Activated T-cell treated with anti-CD3 and anti-CD28 coated beads, Interleukin-2, amount 50 U/mL, for 24 hours (primary cell): ENCODE measurements around the gene TAF3.

Experiments used
- DNase-seq: peaks from one replicate; pipeline ENCODE4 v3.0.0-alpha.2; 2020
- H3K27ac Mint-ChIP-seq: 2 replicates; pipeline ENCODE4 v1.8.0; 2020; ENCODE audit warnings: mild to moderate bottlenecking, mixed read lengths
- H3K27me3 Mint-ChIP-seq: 2 replicates; pipeline ENCODE4 v1.8.0; 2020; ENCODE audit warnings: mixed read lengths
- H3K36me3 Mint-ChIP-seq: 2 replicates; pipeline ENCODE4 v1.8.0; 2020; ENCODE audit warnings: low read depth, mixed read lengths
- H3K4me1 Mint-ChIP-seq: 2 replicates; pipeline ENCODE4 v1.8.0; 2020; ENCODE audit warnings: low read depth, mixed read lengths
- H3K4me3 Mint-ChIP-seq: 2 replicates; pipeline ENCODE4 v1.8.0; 2020; ENCODE audit warnings: mild to moderate bottlenecking, moderate library complexity, mixed read lengths
- H3K9me3 Mint-ChIP-seq: 2 replicates; pipeline ENCODE4 v1.8.0; 2020; ENCODE audit warnings: mixed read lengths

The TAF3 gene

GRCh38 chr10:7915923-7916536 is 97.7 kb downstream of the TAF3 start:
- Mint-ChIP-seq H3K27ac (no peak overlapping the region), H3K4me3 (no peak overlapping the region), H3K9me3 (no peaks in the 10 kb centered on the region), H3K27me3 (no peaks in the 10 kb centered on the region), H3K36me3 (peaks cover 3% of the 10 kb centered on the region), H3K4me1 (peaks cover 19% of the 10 kb centered on the region)
- no peak for DNase-seq

- Mint-ChIP-seq H3K36me3 (peaks cover 3% of the 10 kb centered on the region), H3K4me3 (no peak overlapping the region), H3K4me1 (peaks cover 13% of the 10 kb centered on the region), H3K27ac (no peak overlapping the region), H3K27me3 (no peaks in the 10 kb centered on the region), H3K9me3 (no peaks in the 10 kb centered on the region)
- DNase-seq = no peak
Observed at GRCh38 chr10:7917736-7918135, 99.4 kb downstream of the TAF3 start.

- H3K36me3 Mint-ChIP-seq = no peaks in the 10 kb centered on the region
- no peaks in the 10 kb centered on the region for H3K9me3 Mint-ChIP-seq
- H3K27me3 Mint-ChIP-seq = no peaks in the 10 kb centered on the region
- H3K4me1 Mint-ChIP-seq = peaks cover 15% of the 10 kb centered on the region
- H3K4me3 Mint-ChIP-seq = no peak overlapping the region
- H3K27ac Mint-ChIP-seq = no peak overlapping the region
- no peak for DNase-seq
Observed at GRCh38 chr10:7922707-7923106, 104.4 kb downstream of the TAF3 start.

GRCh38 chr10:7928536-7928935 is 110.2 kb downstream of the TAF3 start:
- Mint-ChIP-seq H3K27me3 (no peaks in the 10 kb centered on the region), H3K36me3 (peaks cover 7% of the 10 kb centered on the region), H3K4me1 (peaks cover 22% of the 10 kb centered on the region), H3K27ac (no peak overlapping the region), H3K4me3 (no peak overlapping the region), H3K9me3 (no peaks in the 10 kb centered on the region)
- DNase-seq = no peak

- Mint-ChIP-seq H3K27ac (no peak overlapping the region), H3K36me3 (peaks cover 33% of the 10 kb centered on the region), H3K4me1 (peaks cover 15% of the 10 kb centered on the region), H3K27me3 (no peaks in the 10 kb centered on the region), H3K4me3 (no peak overlapping the region), H3K9me3 (peaks cover 19% of the 10 kb centered on the region)
- no peak for DNase-seq
Observed at GRCh38 chr10:7932301-7933036, 114.2 kb downstream of the TAF3 start.

GRCh38 chr10:7933262-7933661 is 115.0 kb downstream of the TAF3 start:
- H3K4me3 Mint-ChIP-seq = no peak overlapping the region
- H3K27ac Mint-ChIP-seq = no peak overlapping the region
- H3K4me1 Mint-ChIP-seq = peaks cover 12% of the 10 kb centered on the region
- no peak for DNase-seq
- H3K27me3 Mint-ChIP-seq = no peaks in the 10 kb centered on the region
- H3K36me3 Mint-ChIP-seq = peaks cover 38% of the 10 kb centered on the region
- peaks cover 23% of the 10 kb centered on the region for H3K9me3 Mint-ChIP-seq

- no peak overlapping the region for H3K4me3 Mint-ChIP-seq
- H3K9me3 Mint-ChIP-seq = peaks cover 27% of the 10 kb centered on the region
- H3K27me3 Mint-ChIP-seq = no peaks in the 10 kb centered on the region
- no peak for DNase-seq
- peaks cover 42% of the 10 kb centered on the region for H3K36me3 Mint-ChIP-seq
- H3K27ac Mint-ChIP-seq = no peak overlapping the region
- H3K4me1 Mint-ChIP-seq = peaks cover 8% of the 10 kb centered on the region
Observed at GRCh38 chr10:7933757-7934156, 115.5 kb downstream of the TAF3 start.

- Mint-ChIP-seq H3K4me1 (peaks cover 15% of the 10 kb centered on the region), H3K4me3 (no peak overlapping the region), H3K9me3 (peaks cover 28% of the 10 kb centered on the region), H3K36me3 (peaks cover 44% of the 10 kb centered on the region), H3K27me3 (no peaks in the 10 kb centered on the region), H3K27ac (no peak overlapping the region)
- no peak for DNase-seq
Observed at GRCh38 chr10:7937315-7937945, 119.1 kb downstream of the TAF3 start.

- no peak overlapping the region for H3K27ac Mint-ChIP-seq
- peaks cover 27% of the 10 kb centered on the region for H3K36me3 Mint-ChIP-seq
- DNase-seq = no peak
- no peak overlapping the region for H3K4me3 Mint-ChIP-seq
- H3K4me1 Mint-ChIP-seq = peaks cover 37% of the 10 kb centered on the region
- H3K9me3 Mint-ChIP-seq = peaks cover 19% of the 10 kb centered on the region
- no peaks in the 10 kb centered on the region for H3K27me3 Mint-ChIP-seq
Observed at GRCh38 chr10:7941576-7941975, 123.3 kb downstream of the TAF3 start.

GRCh38 chr10:7942316-7942715 is 124.0 kb downstream of the TAF3 start:
- H3K27ac Mint-ChIP-seq = no peak overlapping the region
- DNase-seq = no peak
- H3K9me3 Mint-ChIP-seq = peaks cover 11% of the 10 kb centered on the region
- peaks cover 41% of the 10 kb centered on the region for H3K4me1 Mint-ChIP-seq
- no peaks in the 10 kb centered on the region for H3K27me3 Mint-ChIP-seq
- peaks cover 24% of the 10 kb centered on the region for H3K36me3 Mint-ChIP-seq
- H3K4me3 Mint-ChIP-seq = no peak overlapping the region

GRCh38 chr10:7942859-7943258 is 124.6 kb downstream of the TAF3 start:
- Mint-ChIP-seq H3K27me3 (no peaks in the 10 kb centered on the region), H3K9me3 (peaks cover 7% of the 10 kb centered on the region), H3K36me3 (peaks cover 24% of the 10 kb centered on the region), H3K4me1 (peaks cover 46% of the 10 kb centered on the region), H3K27ac (no peak overlapping the region), H3K4me3 (no peak overlapping the region)
- no peak for DNase-seq

- H3K4me1 Mint-ChIP-seq = peaks cover 51% of the 10 kb centered on the region
- H3K27ac Mint-ChIP-seq = no peak overlapping the region
Observed at GRCh38 chr10:7944215-7944480, 125.8 kb downstream of the TAF3 start.

GRCh38 chr10:7944537-7944936 is 126.2 kb downstream of the TAF3 start:
- H3K27me3 Mint-ChIP-seq = no peaks in the 10 kb centered on the region
- peaks cover 17% of the 10 kb centered on the region for H3K36me3 Mint-ChIP-seq
- H3K4me1 Mint-ChIP-seq = peaks cover 53% of the 10 kb centered on the region
- no peak overlapping the region for H3K4me3 Mint-ChIP-seq
- H3K27ac Mint-ChIP-seq = no peak overlapping the region
- DNase-seq = no peak
- H3K9me3 Mint-ChIP-seq = no peaks in the 10 kb centered on the region

More at GRCh38 chr10:7944215-7944480, 125.8 kb downstream of the TAF3 start:
- Mint-ChIP-seq H3K9me3 (no peaks in the 10 kb centered on the region), H3K36me3 (peaks cover 17% of the 10 kb centered on the region), H3K27me3 (no peaks in the 10 kb centered on the region), H3K4me3 (no peak overlapping the region)
- no peak for DNase-seq

- Mint-ChIP-seq H3K36me3 (peaks cover 15% of the 10 kb centered on the region), H3K27me3 (no peaks in the 10 kb centered on the region), H3K4me3 (no peak overlapping the region), H3K9me3 (no peaks in the 10 kb centered on the region), H3K4me1 (peaks cover 51% of the 10 kb centered on the region), H3K27ac (no peak overlapping the region)
- DNase-seq = no peak
Observed at GRCh38 chr10:7945034-7945433, 126.7 kb downstream of the TAF3 start.

- DNase-seq = no peak
- no peak overlapping the region for H3K27ac Mint-ChIP-seq
- H3K9me3 Mint-ChIP-seq = no peaks in the 10 kb centered on the region
- peaks cover 15% of the 10 kb centered on the region for H3K36me3 Mint-ChIP-seq
- H3K4me3 Mint-ChIP-seq = no peak overlapping the region
- H3K4me1 Mint-ChIP-seq = peaks cover 54% of the 10 kb centered on the region
- H3K27me3 Mint-ChIP-seq = no peaks in the 10 kb centered on the region
Observed at GRCh38 chr10:7945469-7946187, 127.3 kb downstream of the TAF3 start.
